HG03460 (cell line): ENCODE measurements around the gene SAC3D1.
"Not testable (repeated sequence)": the region's sequence is repeated elsewhere in the genome, so short reads cannot be mapped to it uniquely, and the experiment has no call there.

Experiments used
- ATAC-seq: cut with Tn5 transposase; IDR thresholded peaks from one replicate; pipeline ENCODE4 v1.9.1; 2021; ENCODE audit not compliant: unreplicated experiment

Gene SAC3D1

DNA sequence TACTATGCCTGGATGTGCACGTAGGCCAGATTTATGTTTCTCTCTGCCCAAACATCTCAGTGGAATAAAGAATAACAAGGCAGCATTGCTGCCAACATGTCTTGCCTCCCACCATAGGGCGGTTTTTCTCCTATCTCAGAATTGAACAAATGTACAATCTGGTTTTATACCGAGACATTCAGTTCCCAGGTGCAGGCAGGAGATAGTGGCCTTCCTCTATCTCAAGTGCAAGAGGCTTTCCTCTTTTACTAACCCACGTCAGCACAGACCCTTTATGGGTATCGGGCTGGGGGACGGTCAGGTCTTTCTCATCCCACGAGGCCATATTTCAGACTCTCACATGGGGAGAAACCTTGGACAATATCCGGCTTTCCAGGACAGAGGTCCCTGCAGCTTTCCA is 17.5 kb upstream of the SAC3D1 start:
- not testable (repeated sequence) for ATAC-seq

- no peak for ATAC-seq
Observed at GRCh38 chr11:65026810-65027209, 14.2 kb upstream of the SAC3D1 start.

- peak; percentile 80 for ATAC-seq
Observed at GRCh38 chr11:65027213-65028067, 13.6 kb upstream of the SAC3D1 start, which contains the start of gene SNX15. TSS of gene SNX15 (plus strand) at chr11:65027439. CDS start at chr11:65027538, 99 bp downstream.

DNA sequence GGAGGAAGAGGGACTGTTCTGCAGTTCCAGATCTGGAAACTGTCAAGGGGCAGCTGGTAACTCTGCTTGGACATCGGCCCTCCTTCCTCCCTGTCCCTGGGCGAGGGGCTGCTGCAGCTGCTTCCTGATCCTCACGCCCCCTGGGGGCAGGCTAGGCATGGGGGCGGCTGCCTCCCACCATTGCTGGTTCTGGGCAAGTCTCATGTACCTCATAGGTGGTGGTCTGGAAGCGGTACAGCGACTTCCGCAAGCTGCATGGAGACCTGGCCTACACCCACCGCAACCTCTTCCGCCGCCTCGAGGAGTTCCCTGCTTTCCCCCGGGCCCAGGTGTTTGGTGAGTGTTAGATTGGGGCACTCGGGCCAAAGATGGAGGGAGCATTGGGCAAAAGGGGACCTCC is 8.8 kb upstream of the SAC3D1 start:
- no peak for ATAC-seq

DNA sequence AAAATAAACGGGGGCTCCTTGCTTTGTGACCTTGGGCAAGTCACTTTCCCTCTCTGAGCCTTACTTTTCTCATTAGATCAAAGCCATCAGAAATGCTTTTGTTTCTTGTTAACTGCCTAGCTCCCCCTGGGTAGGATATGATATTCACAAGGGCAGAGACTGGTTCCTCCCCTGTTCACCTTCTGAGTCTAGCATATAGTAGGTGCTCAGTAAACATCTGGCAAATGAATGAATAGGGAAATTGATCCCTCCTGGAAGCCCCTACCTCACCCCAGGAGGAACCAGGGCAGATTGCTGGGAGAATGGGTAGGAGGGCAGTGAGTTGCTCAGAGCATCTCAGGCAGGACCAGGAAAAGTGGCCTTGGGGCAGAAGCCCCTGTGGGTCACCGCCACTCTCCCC is 6.6 kb upstream of the SAC3D1 start:
- no peak for ATAC-seq

GRCh38 chr11:65035579-65035978 is 5.4 kb upstream of the SAC3D1 start:
- no peak for ATAC-seq

GRCh38 chr11:65036931-65037330 is 4.1 kb upstream of the SAC3D1 start:
- no peak for ATAC-seq

GRCh38 chr11:65040520-65040846 is 527 bp upstream of the SAC3D1 start:
- ATAC-seq: no peak

DNA sequence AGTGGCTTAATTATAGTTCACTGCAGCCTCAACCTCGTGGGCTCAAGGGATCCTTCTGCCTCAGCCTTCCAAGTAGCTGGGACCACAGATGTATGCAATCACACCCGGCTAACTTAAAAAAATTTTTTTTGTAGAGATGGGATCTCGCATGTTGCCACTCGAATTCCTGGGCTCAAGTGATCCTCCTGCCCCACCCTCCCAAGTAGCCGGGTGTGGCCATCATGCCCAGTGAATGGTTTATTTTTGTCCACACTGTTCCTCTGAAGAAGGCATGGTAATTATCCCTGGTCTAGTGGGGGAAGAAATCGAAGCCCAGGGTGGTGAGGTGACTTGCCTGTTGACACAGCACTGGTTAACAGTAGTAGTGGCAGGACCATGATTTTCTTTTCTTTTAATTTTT is 1.9 kb downstream of the SAC3D1 start:
- no peak for ATAC-seq

- no peak for ATAC-seq
Observed at GRCh38 chr11:65043881-65044501, 3.0 kb downstream of the SAC3D1 start.

DNA sequence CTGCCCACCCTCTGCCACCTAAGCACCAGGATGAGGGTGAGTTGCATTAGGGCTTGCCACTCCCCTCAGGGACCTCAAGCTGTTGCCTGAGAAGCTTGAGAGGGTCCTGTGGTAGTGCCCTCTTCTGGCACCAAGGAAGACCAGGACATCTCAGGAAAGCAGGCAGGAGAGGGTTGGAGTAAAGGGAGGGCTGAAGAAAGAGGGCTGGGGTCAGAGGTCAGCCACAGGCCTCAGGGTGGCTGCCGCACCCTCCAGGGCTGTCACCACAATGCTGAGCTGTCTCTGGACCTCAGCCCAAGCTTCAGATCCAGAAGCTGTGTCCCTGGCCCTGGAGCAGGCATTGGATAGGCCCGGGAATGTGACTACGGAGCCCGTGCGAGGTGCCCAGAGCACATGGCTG is 4.1 kb downstream of the SAC3D1 start:
- no peak for ATAC-seq

DNA sequence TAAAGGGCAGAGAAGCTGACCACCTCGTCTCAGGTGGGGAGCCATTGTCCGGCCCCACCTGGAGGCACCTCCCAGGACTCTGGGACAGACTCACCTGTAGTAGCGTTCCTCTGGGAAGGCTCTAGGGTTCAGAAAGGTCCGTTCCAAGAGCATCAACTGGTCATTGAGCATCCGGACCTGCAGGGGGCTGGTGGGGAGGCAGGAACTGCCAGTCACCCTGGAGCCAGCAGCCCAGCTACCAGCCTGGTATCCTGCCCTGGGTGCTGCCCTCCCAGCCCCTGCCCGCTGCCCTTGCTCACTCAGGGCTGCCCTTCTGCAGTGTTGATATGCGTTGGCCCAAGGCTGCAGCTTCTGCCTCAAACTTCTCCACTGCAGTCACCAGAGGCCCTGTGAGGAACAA is 4.7 kb downstream of the SAC3D1 start:
- no peak for ATAC-seq

GRCh38 chr11:65047581-65048422 is 6.8 kb downstream of the SAC3D1 start:
- ATAC-seq: no peak

DNA sequence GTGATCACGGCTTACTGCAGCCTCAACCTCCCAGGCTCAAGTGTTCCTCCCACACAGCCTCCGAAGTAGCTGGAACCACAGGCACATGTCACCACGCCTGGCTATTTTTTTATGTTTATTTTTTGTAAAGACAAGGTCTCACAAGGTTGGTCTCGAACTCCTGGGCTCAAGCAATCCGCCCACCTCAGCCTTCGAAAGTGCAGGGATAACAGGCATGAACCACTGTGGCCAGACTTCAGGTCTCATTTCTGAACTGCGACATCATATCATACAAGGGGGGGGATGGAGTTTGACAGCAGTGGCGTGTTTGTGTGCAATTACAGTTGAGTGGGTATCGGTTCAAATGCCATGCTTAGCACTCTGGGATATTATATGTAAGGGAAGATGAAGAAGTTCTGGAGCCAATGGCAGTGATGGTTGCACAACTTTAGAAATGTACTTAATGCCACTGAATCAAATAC is 10.4 kb downstream of the SAC3D1 start:
- no peak for ATAC-seq

GRCh38 chr11:65053827-65054508 is 13.0 kb downstream of the SAC3D1 start:
- ATAC-seq: no peak

- ATAC-seq: no peak
Observed at GRCh38 chr11:65055538-65055937, 14.5 kb downstream of the SAC3D1 start.

DNA sequence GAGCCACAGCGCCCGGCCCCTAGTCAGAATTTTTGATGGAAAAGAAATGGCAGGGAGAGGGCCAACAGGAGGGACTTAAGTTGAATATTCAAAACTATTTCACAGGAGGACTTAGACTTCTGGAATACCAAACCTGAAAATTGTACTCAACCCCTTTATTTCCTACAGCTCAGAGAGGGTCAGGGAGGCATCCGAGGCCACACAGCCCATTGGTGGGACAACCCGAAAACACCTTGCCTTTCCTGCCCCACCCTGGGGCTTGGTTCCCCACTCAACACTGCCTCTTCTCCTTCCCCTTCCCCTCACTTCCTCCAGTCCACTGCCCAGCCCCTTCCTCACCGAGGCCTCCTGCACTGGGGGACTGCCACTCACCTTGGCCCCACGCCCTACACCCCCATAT is 16.0 kb downstream of the SAC3D1 start:
- no peak for ATAC-seq

DNA sequence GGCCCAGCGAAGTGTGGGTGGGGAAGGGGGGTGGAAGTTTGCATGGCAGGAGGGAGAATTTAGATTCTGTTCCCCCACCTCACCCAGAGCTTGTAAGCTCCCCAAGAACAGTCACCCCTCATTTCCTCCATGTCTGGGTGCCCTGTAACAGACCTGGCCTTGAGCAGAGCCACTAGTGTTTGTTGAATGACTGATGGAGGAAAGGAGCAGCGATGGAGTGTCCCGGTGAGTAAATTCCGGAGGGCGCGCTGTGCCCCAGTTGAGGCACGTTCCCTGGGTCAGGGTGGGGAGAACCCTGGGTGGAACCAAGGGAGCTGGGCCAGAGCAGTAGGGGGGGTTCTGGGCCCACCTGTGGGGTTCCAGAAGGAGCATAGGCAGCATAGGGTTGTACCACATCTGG is 16.5 kb downstream of the SAC3D1 start:
- no peak for ATAC-seq

DNA sequence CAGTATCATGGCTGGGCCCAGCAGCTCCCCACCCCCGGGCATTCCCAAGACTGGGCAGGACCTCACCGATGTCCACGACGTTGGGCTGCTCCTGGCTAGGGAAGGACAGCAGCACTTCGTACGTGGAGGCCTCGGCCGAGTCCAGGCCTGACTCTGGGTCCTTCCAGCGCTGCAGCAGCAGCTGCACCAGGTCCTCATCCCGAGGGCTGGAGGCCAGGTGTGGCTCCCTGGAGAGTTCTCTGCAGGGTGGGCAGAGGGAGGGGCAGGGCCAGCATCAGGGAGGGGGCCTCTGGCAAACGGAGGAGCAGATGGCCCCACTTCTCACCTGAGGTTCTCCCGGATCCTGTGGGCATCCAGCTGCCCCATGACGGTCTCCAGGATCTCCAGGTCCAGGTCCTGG is 17.0 kb downstream of the SAC3D1 start:
- no peak for ATAC-seq

- no peak for ATAC-seq
Observed at GRCh38 chr11:65058419-65059054, 17.5 kb downstream of the SAC3D1 start, which contains the start of gene NAALADL1. TSS of gene NAALADL1 (minus strand) at chr11:65058553. CDS start at chr11:65058521, 32 bp downstream.
